ENCODE results near the gene ZBTB7C.

- no peak for TF ChIP-seq POLR2A (IDR thresholded peaks at IDR 0.05)
- TF ChIP-seq, protein P1, sequence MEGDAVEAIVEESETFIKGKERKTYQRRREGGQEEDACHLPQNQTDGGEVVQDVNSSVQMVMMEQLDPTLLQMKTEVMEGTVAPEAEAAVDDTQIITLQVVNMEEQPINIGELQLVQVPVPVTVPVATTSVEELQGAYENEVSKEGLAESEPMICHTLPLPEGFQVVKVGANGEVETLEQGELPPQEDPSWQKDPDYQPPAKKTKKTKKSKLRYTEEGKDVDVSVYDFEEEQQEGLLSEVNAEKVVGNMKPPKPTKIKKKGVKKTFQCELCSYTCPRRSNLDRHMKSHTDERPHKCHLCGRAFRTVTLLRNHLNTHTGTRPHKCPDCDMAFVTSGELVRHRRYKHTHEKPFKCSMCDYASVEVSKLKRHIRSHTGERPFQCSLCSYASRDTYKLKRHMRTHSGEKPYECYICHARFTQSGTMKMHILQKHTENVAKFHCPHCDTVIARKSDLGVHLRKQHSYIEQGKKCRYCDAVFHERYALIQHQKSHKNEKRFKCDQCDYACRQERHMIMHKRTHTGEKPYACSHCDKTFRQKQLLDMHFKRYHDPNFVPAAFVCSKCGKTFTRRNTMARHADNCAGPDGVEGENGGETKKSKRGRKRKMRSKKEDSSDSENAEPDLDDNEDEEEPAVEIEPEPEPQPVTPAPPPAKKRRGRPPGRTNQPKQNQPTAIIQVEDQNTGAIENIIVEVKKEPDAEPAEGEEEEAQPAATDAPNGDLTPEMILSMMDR (IDR thresholded peaks at IDR 0.05) = no peak
These were observed 24.4 kb upstream of the ZBTB7C start for GRCh38 chr18:48433541-48433940.

Measured in body of pancreas (tissue), 4 donors.